ENCODE results near the gene PCDH9.
A peak's percentile ranks its signal among the peaks of the same experiment; 100 is the strongest.

Gene PCDH9

DNA sequence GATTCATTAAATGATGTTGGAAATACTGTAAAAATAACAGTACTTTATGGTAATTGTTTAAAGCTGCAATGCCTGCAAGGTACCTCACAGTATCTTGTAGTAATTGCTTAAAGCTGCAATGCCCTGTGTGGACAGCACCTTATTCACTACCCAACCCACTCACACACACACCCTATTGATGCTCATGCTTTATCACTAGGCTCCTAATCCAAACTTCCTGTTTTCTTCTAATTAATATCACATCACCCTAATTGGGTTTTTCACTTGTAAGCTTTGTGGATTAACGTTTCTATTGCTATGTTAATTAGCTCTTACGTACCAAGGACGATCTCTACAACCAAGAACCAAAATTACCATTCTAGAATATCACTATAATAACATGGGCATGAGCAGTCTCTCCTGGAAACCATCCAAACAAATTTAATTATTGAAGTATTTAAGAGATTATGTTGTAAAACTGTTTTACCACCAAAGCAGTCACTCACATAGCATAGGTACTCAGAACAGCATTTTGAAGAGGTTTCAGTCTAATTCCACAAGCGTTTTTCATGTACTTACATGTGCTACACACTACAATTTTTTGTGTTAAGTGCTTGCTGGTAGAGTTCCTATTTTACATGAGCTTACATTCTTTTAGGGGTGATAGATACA lies 303.8 kb downstream of the PCDH9 start:
- H3F3A ChIP-seq (ENCODE audit: low read depth): no peaks in the 10 kb centered on the region
- H3K27me3 ChIP-seq (ENCODE audit: insufficient read depth, low read length, poor library complexity, severe bottlenecking): no peaks in the 10 kb centered on the region
- H3K9me3 ChIP-seq (ENCODE audit: insufficient read depth, low read depth, low read length): no peaks in the 10 kb centered on the region
- no peak overlapping the region for H3K9ac ChIP-seq (ENCODE audit: low read depth, low read length, poor library complexity, severe bottlenecking)
- TF ChIP-seq, protein P1, sequence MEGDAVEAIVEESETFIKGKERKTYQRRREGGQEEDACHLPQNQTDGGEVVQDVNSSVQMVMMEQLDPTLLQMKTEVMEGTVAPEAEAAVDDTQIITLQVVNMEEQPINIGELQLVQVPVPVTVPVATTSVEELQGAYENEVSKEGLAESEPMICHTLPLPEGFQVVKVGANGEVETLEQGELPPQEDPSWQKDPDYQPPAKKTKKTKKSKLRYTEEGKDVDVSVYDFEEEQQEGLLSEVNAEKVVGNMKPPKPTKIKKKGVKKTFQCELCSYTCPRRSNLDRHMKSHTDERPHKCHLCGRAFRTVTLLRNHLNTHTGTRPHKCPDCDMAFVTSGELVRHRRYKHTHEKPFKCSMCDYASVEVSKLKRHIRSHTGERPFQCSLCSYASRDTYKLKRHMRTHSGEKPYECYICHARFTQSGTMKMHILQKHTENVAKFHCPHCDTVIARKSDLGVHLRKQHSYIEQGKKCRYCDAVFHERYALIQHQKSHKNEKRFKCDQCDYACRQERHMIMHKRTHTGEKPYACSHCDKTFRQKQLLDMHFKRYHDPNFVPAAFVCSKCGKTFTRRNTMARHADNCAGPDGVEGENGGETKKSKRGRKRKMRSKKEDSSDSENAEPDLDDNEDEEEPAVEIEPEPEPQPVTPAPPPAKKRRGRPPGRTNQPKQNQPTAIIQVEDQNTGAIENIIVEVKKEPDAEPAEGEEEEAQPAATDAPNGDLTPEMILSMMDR (conservative IDR thresholded peaks at IDR 0.05; ENCODE audit: low read length): no peak
- no peak for TF ChIP-seq EZH2phosphoT487 (IDR thresholded peaks at IDR 0.05; ENCODE audit: borderline replicate concordance)
- peaks cover 37% of the 10 kb centered on the region for H3K4me1 ChIP-seq (ENCODE audit: insufficient read depth, low read length, poor library complexity, severe bottlenecking)
- H3K4me3 ChIP-seq (ENCODE audit: low read length, poor library complexity, severe bottlenecking): no peak overlapping the region
- H4K20me1 ChIP-seq (ENCODE audit: insufficient read depth, low read length, poor library complexity, severe bottlenecking): no peaks in the 10 kb centered on the region
- H3K4me2 ChIP-seq (ENCODE audit: low read depth, low read length, poor library complexity, severe bottlenecking): no peak overlapping the region
- no peaks in the 10 kb centered on the region for H3K79me2 ChIP-seq (ENCODE audit: insufficient read depth, low read length)
- no peaks in the 10 kb centered on the region for H3K36me3 ChIP-seq (ENCODE audit: insufficient read depth, low read length)
- no peaks in the 10 kb centered on the region for H3K9me2 ChIP-seq (replicated peaks; ENCODE audit: low read depth, low read length)
- 0 out of 2 replicates have a peak overlapping the region, but pooled peaks have one; percentile 13 for H2AFZ ChIP-seq (ENCODE audit: low read length)

DNA sequence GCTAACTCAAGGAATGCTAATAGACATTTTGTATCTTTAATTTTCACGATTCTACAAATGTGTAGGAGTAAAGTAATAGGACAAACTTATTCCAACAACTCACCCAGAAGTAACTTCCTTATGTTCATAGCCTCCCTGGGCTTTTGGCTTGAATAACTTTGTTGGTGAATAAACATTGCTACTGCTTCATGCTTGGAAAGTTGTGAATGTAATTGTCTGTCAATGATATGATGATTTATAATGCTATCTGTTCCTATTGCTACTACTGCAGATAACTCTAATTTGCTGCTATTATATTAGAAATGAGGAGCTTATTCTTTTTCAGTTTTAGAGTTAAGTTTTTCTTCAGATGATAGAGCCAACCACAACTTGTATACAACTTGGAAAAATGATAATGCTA lies 307.7 kb downstream of the PCDH9 start:
- Histone ChIP-seq H3K36me3 (ENCODE audit: insufficient read depth, low read length) (no peaks in the 10 kb centered on the region), H3F3A (ENCODE audit: low read depth) (no peaks in the 10 kb centered on the region), H3K9me2 (replicated peaks; ENCODE audit: low read depth, low read length) (no peaks in the 10 kb centered on the region), H3K9ac (ENCODE audit: low read depth, low read length, poor library complexity, severe bottlenecking) (no peak overlapping the region), H3K4me2 (ENCODE audit: low read depth, low read length, poor library complexity, severe bottlenecking) (no peak overlapping the region), H2AFZ (ENCODE audit: low read length) (no peak overlapping the region), H4K20me1 (ENCODE audit: insufficient read depth, low read length, poor library complexity, severe bottlenecking) (no peaks in the 10 kb centered on the region), H3K9me3 (ENCODE audit: insufficient read depth, low read depth, low read length) (peaks cover 7% of the 10 kb centered on the region; the same call in 1 of the 2 replicates), H3K4me1 (ENCODE audit: insufficient read depth, low read length, poor library complexity, severe bottlenecking) (peaks cover 12% of the 10 kb centered on the region), H3K27me3 (ENCODE audit: insufficient read depth, low read length, poor library complexity, severe bottlenecking) (no peaks in the 10 kb centered on the region), H3K79me2 (ENCODE audit: insufficient read depth, low read length) (no peaks in the 10 kb centered on the region), H3K4me3 (ENCODE audit: low read length, poor library complexity, severe bottlenecking) (no peak overlapping the region)
- TF ChIP-seq EZH2phosphoT487 (IDR thresholded peaks at IDR 0.05; ENCODE audit: borderline replicate concordance): no peak
- TF ChIP-seq, protein P1 (conservative IDR thresholded peaks at IDR 0.05; ENCODE audit: low read length): no peak

DNA sequence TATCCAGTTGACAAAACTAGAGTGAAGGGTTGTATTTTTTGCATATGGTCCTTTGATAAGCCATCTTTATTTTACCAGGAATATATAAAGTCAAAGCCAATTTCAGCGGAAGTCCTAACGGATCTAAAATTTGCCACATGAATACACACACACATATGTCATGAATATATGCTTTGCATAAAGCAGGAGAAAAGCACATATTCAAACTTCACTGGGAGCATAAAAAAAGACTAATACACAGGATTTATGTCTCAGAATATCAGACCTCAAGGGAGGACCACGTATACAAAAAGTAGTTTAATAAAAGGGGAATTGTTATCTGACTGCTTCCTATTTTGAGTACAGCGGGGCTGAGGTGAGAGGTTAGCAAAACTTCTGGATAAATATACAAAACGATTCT lies 308.7 kb downstream of the PCDH9 start:
- Histone ChIP-seq H3F3A (ENCODE audit: low read depth) (no peaks in the 10 kb centered on the region), H3K4me3 (ENCODE audit: low read length, poor library complexity, severe bottlenecking) (no peak overlapping the region), H3K9me3 (ENCODE audit: insufficient read depth, low read depth, low read length) (peaks cover 7% of the 10 kb centered on the region; the same call in 1 of the 2 replicates), H4K20me1 (ENCODE audit: insufficient read depth, low read length, poor library complexity, severe bottlenecking) (no peaks in the 10 kb centered on the region), H2AFZ (ENCODE audit: low read length) (0 out of 2 replicates have a peak overlapping the region, but pooled peaks have one; percentile 25), H3K27me3 (ENCODE audit: insufficient read depth, low read length, poor library complexity, severe bottlenecking) (no peaks in the 10 kb centered on the region), H3K9me2 (replicated peaks; ENCODE audit: low read depth, low read length) (no peaks in the 10 kb centered on the region), H3K4me1 (ENCODE audit: insufficient read depth, low read length, poor library complexity, severe bottlenecking) (peaks cover 10% of the 10 kb centered on the region), H3K79me2 (ENCODE audit: insufficient read depth, low read length) (no peaks in the 10 kb centered on the region), H3K9ac (ENCODE audit: low read depth, low read length, poor library complexity, severe bottlenecking) (no peak overlapping the region), H3K36me3 (ENCODE audit: insufficient read depth, low read length) (no peaks in the 10 kb centered on the region), H3K4me2 (ENCODE audit: low read depth, low read length, poor library complexity, severe bottlenecking) (no peak overlapping the region)
- TF ChIP-seq EZH2phosphoT487 (IDR thresholded peaks at IDR 0.05; ENCODE audit: borderline replicate concordance): no peak
- TF ChIP-seq, protein P1 (conservative IDR thresholded peaks at IDR 0.05; ENCODE audit: low read length): no peak

Measured in Loucy (cell line).